Esophagus squamous epithelium (tissue), 5 donors: ENCODE measurements around the gene DYNLT4. TPM values are rescaled to one million over a fixed set of nuclear protein-coding genes. Genes with fewer than 3 reads are reported as not detected.
A peak's percentile ranks its signal among the peaks of the same experiment; 100 is the strongest.
"Not testable (repeated sequence)": the region's sequence is repeated elsewhere in the genome, so short reads cannot be mapped to it uniquely, and the experiment has no call there.

Source experiments
- DNase-seq: peaks from one replicate; lab custom pipeline; 2025; lab: John Stamatoyannopoulos, UW
- H3K27ac ChIP-seq, 4 donors: fragments of 200-600 bp; sonication (generic); one replicate each; pipeline ENCODE4 v1.5.1; 2016 to 2019; ENCODE audit warnings: mild to moderate bottlenecking in 1 of 4
- H3K27me3 ChIP-seq, 4 donors: fragments of 200-600 bp; sonication (generic); 1 replicate in 3 of 4; 2 replicates in 1 of 4; pipeline versions ENCODE4 v1.5.1 to v1.6.0; 2017 to 2021; ENCODE audit warnings: antibody characterized with exemption in 1 of 4
- H3K36me3 ChIP-seq, 3 donors: fragments of 200-600 bp; sonication (generic); one replicate each; pipeline ENCODE4 v1.5.1; 2016 to 2019
- H3K4me1 ChIP-seq, 3 donors: fragments of 200-600 bp; sonication (generic); one replicate each; pipeline ENCODE4 v1.5.1; 2017 to 2019
- H3K4me3 ChIP-seq, 4 donors: fragments of 200-600 bp; sonication (generic); 1 replicate in 3 of 4; 2 replicates in 1 of 4; pipeline ENCODE4 v1.5.1; 2016 to 2019; ENCODE audit warnings: mild to moderate bottlenecking in 2 of 4, moderate library complexity in 1 of 4
- H3K9me3 ChIP-seq, 3 donors: fragments of 200-600 bp; sonication (generic); one replicate each; pipeline ENCODE4 v1.5.1; 2016 to 2019
- POLR2A ChIP-seq, 4 donors: fragments of 450-650 bp; IDR thresholded peaks; one replicate each; pipeline ENCODE4 v1.6.1; 2017; ENCODE audit warnings: antibody characterized with exemption in 4 of 4, mild to moderate bottlenecking in 4 of 4, moderate library complexity in 3 of 4
- WGBS, 2 donors: methylation state at CpG; one replicate each; pipeline ENCODE4 v1.1.5; 2018; 5-methylcytosine and 5-hydroxymethylcytosine counted together
- intact Hi-C: fragments of 100-400 bp; cut with DNase I; formaldehyde crosslinking; loops from one replicate; pipeline ENCODE4 v1.15.0; 2022
- total RNA-seq, 4 donors: library from RNA; depleted of rRNA; stranded (reverse); fragments of >200 nt; gene quantifications; one replicate each; pipeline ENCODE4 v1.1.0, GENCODE V29; 2016
- TF ChIP-seq, protein P1 (sequence below), 6 experiments: fragments of 450-650 bp in 4 of 6; fragments of 200-600 bp in 2 of 6; sonication (generic) in 2 of 6; IDR thresholded peaks; one replicate each; pipeline ENCODE4 v1.5.1; 2016 to 2019; ENCODE audit warnings: antibody characterized with exemption in 6 of 6, mild to moderate bottlenecking in 4 of 6, moderate library complexity in 4 of 6
- donor health status: DM: yes; HTN: yes; CAD: no.

DYNLT4 gene
- total RNA-seq, 4 donors from 2014 or later, result not detected

DNA sequence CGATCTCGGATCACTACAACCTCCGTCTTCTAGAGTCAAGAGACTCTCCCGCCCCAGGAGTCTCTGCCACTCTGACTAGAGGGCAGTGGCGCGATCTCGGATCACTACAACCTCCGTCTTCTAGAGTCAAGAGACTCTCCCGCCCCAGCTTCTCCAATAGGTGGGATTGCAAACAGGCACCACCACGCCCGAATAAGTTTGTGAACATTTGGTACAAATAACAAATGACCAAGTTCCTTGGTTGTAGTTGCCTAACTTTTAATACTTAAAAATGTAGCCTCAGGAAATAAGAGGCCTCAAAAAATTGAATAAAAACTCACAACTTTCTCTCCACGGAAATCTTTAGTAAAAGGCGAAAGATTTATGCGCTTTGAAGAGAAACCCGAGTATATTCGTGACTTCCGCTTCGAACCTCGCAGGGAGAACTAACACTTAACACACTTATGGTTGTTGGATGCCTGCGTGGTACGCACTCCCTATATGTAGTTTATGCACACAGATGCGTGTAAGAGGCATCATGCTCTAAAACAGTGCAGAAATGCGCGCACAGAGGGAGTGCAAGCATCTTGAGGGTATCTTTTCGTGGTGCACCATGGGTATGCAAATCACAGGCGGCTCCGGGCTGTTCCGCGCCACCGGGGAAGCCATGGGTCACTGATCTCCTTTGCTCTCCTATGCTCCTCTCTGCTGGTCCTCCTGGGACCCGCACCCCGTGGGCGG lies 12.6 kb upstream of the DYNLT4 start:
- 0% methylated on average over 27 of the region's 33 CpGs for WGBS, 2 donors
- Histone ChIP-seq H3K36me3 (no peaks in the 10 kb centered on the region), H3K4me1 (peaks cover 15 to 56% (median 20%) of the 10 kb centered on the region in 3 donors), H3K9me3 (no peaks in the 10 kb centered on the region), H3K27ac (peak overlapping the region; percentile 77 to 97 (median 89)), H3K27me3 (no peaks in the 10 kb centered on the region), H3K4me3 (peak overlapping the region; percentile 39 to 79 (median 52))
- DNase-seq, result peak; percentile 35
- TF ChIP-seq POLR2A (IDR thresholded peaks at IDR 0.05), result peak in 2 of 4 donors; percentile 89
- TF ChIP-seq, protein P1, sequence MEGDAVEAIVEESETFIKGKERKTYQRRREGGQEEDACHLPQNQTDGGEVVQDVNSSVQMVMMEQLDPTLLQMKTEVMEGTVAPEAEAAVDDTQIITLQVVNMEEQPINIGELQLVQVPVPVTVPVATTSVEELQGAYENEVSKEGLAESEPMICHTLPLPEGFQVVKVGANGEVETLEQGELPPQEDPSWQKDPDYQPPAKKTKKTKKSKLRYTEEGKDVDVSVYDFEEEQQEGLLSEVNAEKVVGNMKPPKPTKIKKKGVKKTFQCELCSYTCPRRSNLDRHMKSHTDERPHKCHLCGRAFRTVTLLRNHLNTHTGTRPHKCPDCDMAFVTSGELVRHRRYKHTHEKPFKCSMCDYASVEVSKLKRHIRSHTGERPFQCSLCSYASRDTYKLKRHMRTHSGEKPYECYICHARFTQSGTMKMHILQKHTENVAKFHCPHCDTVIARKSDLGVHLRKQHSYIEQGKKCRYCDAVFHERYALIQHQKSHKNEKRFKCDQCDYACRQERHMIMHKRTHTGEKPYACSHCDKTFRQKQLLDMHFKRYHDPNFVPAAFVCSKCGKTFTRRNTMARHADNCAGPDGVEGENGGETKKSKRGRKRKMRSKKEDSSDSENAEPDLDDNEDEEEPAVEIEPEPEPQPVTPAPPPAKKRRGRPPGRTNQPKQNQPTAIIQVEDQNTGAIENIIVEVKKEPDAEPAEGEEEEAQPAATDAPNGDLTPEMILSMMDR (IDR thresholded peaks at IDR 0.05), result peak in 1 of 6 experiments; percentile 35
- intact Hi-C loops, result no loop called here

DNA sequence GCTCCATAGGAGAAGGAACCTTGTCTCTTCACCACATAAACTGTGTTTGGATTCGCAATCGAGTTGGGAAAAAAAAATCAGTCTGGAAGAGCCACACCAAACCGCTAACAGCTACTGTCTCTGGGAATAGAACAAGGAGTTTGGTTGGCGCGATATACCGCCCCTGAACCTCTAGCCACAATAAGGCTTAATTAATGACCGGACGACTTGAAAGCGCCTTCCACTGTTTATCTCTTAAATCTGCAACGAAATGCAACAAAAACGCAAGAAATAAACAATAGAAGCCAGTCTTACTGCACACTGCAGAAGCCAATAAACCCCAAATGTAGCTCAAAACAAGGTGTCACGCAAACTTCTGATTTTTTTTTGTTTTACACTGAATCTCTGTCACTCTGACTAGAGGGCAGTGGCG lies 12.1 kb upstream of the DYNLT4 start:
- no peak for DNase-seq
- Histone ChIP-seq H3K4me1 (peaks cover 15 to 61% (median 25%) of the 10 kb centered on the region in 3 donors), H3K27ac (peak overlapping the region; percentile 77 to 97 (median 89)), H3K9me3 (no peaks in the 10 kb centered on the region), H3K36me3 (no peaks in the 10 kb centered on the region), H3K27me3 (no peaks in the 10 kb centered on the region), H3K4me3 (peak overlapping the region; percentile 39 to 79 (median 52))
- 3 to 5% methylated on average over 13 of the region's 13 CpGs for WGBS, 2 donors
- TF ChIP-seq POLR2A (IDR thresholded peaks at IDR 0.05), result no peak
- TF ChIP-seq, protein P1 (IDR thresholded peaks at IDR 0.05), result no peak
- intact Hi-C loops, result no loop called here

DNA sequence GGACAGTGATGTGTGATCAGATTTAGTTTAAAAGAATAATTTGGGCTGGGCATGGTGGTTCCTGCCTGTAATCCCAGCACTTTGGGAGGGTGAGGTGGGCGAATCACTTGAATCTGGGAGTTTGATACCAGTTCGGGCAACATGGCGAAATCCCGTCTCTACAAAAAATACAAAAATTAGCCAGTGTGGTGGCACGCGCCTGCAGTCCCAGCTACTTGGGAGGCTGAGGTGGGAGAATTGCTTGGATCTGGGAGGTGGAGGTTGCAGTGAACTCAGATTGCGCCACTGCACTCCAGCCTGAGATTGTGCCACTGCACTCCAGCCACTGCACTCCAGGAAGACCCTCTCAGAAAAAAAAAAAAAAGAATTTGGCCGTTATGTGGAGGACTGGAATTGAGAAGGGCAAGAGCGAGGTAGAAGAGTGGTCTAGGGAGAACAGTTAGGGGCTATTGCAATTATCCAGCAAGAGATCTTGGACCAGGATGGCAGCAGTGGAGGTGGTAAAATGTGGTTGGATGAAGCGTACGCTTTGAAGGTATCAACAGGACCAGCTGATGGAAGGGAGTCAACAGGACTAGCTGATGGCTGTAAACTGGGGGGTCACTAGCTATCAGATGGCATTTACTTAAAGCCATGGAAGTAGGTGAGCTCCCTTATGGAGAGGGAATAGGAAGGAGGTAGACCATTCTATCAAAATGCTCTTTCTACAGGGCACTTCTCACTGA lies 10.8 kb upstream of the DYNLT4 start:
- Histone ChIP-seq H3K9me3 (no peaks in the 10 kb centered on the region), H3K27ac (peak overlapping the region in 2 of 4 donors; percentile 34 to 87), H3K4me1 (peaks cover 21 to 74% (median 34%) of the 10 kb centered on the region in 3 donors), H3K36me3 (peaks cover 0 to 6% (median 0%) of the 10 kb centered on the region in 3 donors), H3K27me3 (no peaks in the 10 kb centered on the region), H3K4me3 (no peak overlapping the region)
- TF ChIP-seq, protein P1 (IDR thresholded peaks at IDR 0.05), result no peak
- TF ChIP-seq POLR2A (IDR thresholded peaks at IDR 0.05), result no peak
- 92 to 93% methylated on average over 7 to 11 of the region's 11 CpGs for WGBS, 2 donors
- no peak for DNase-seq
- intact Hi-C loops, result no loop called here

DNA sequence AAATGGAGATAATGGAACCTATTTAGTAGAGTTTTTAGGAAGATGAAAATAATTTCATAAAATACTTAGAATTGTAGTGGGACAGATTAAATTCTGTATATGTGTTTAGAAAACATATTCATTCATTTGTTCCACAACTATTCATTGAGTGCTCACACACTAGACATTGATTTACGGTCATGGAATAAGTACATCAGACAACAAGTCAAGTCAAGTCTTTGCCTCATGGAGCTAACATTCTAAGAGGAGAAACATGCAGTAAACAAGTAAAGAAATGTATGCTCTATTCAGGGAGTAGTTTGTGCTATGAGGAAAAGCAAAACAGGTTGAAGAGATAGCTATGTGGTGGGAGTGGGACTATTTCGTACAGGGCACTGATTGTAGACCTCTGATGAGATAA lies 10.2 kb upstream of the DYNLT4 start:
- Histone ChIP-seq H3K27ac (peak overlapping the region in 1 of 4 donors; percentile 34), H3K4me1 (peaks cover 23 to 79% (median 34%) of the 10 kb centered on the region in 3 donors), H3K9me3 (no peaks in the 10 kb centered on the region), H3K27me3 (no peaks in the 10 kb centered on the region), H3K36me3 (peaks cover 0 to 7% (median 0%) of the 10 kb centered on the region in 3 donors), H3K4me3 (no peak overlapping the region)
- WGBS, 2 donors, result 36 to 63% methylated on average over 2 of the region's 2 CpGs
- intact Hi-C loops, result no loop called here
- TF ChIP-seq, protein P1 (IDR thresholded peaks at IDR 0.05), result no peak
- TF ChIP-seq POLR2A (IDR thresholded peaks at IDR 0.05), result no peak
- no peak for DNase-seq

DNA sequence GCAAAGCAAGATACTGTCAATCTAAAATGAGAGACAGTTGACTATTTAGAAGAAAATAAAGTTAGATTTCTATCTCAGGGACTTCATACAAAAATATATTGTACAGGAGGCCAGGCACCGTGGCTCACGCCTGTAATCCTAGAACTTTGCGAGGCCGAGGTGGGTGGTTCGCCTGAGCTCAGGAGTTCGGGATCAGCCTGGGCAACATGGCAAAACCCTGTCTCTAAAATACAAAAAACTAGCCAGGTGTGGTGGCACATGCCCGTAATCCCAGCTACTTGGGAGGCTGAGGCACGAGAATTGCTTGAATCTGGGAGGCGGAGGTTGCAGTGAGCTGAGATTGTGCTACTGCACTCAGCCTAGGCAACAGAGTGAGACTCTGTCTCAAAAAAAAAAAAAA lies 8.8 kb upstream of the DYNLT4 start:
- peaks cover 24 to 88% (median 38%) of the 10 kb centered on the region in 3 donors for H3K4me1 ChIP-seq
- H3K4me3 ChIP-seq, intact Hi-C loops, H3K9me3 ChIP-seq, H3K27me3 ChIP-seq, DNase-seq, H3K36me3 ChIP-seq: not testable (repeated sequence)
- H3K27ac ChIP-seq, result peak overlapping the region in 3 of 4 donors; percentile 77 to 90 (median 88)
- 92 to 98% methylated on average over 7 to 9 of the region's 9 CpGs for WGBS, 2 donors
